Fibroblast of lung (primary cell): ENCODE measurements around the gene IL1B. TPM values are rescaled to one million over a fixed set of nuclear protein-coding genes. Genes with fewer than 3 reads are reported as not detected.

Experiments
- DNase-seq, 2 donors: peaks; one replicate each; pipeline versions ENCODE4 v3.0.0 to v3.0.0-alpha.2; 2010; ENCODE audit warnings: low read depth in 2 of 2
- H2AFZ ChIP-seq: 2 replicates; pipeline ENCODE4 v1.5.1; 2012; ENCODE audit warnings: low read length, control low read depth, inconsistent platforms
- H3K27ac ChIP-seq: 2 replicates; pipeline ENCODE4 v1.5.1; 2011; ENCODE audit warnings: low read length, control low read depth; ENCODE audit not compliant: insufficient read depth
- H3K27me3 ChIP-seq: 2 replicates; pipeline ENCODE4 v1.5.1; 2011; ENCODE audit warnings: mild to moderate bottlenecking, low read length; ENCODE audit not compliant: control insufficient read depth, insufficient read depth
- H3K36me3 ChIP-seq: 2 replicates; pipeline ENCODE4 v1.5.1; 2011; ENCODE audit warnings: low read length; ENCODE audit not compliant: control insufficient read depth, insufficient read depth
- H3K4me1 ChIP-seq: 2 replicates; pipeline ENCODE4 v1.5.1; 2011; ENCODE audit warnings: low read length; ENCODE audit not compliant: control insufficient read depth, insufficient read depth; ENCODE audit errors: extremely low read depth
- H3K4me2 ChIP-seq: 2 replicates; pipeline ENCODE4 v1.5.1; 2011; ENCODE audit warnings: low read length, control low read depth; ENCODE audit not compliant: insufficient read depth; ENCODE audit errors: extremely low read depth
- H3K4me3 ChIP-seq, 4 experiments: fragments of 200-600 bp in 1 of 4; sonication (generic) in 1 of 4; replicated peaks in 1 of 4; 2 replicates each; pipeline ENCODE4 v1.5.1; 2011 to 2016; ENCODE audit warnings: low read length in 4 of 4, low read depth in 3 of 4, mild to moderate bottlenecking in 3 of 4, control low read depth in 2 of 4, inconsistent platforms in 1 of 4, mixed read lengths in 1 of 4; ENCODE audit not compliant: insufficient read depth in 1 of 4; ENCODE audit errors: control extremely low read depth in 1 of 4
- H3K79me2 ChIP-seq: 2 replicates; pipeline ENCODE4 v1.5.1; 2012; ENCODE audit warnings: mild to moderate bottlenecking, low read length, inconsistent platforms; ENCODE audit not compliant: control insufficient read depth, insufficient read depth
- H3K9ac ChIP-seq: 2 replicates; pipeline ENCODE4 v1.5.1; 2011; ENCODE audit warnings: mild to moderate bottlenecking, low read length, control low read depth; ENCODE audit not compliant: insufficient read depth
- H3K9me3 ChIP-seq: 2 replicates; pipeline ENCODE4 v1.5.1; 2012; ENCODE audit warnings: low read depth, low read length; ENCODE audit not compliant: control insufficient read depth, insufficient read depth
- H4K20me1 ChIP-seq: 2 replicates; pipeline ENCODE4 v1.5.1; 2011; ENCODE audit warnings: low read length; ENCODE audit not compliant: control insufficient read depth, insufficient read depth; ENCODE audit errors: extremely low read depth
- EZH2 ChIP-seq: IDR thresholded peaks from 2 replicates; pipeline ENCODE4 v1.5.1; 2012; ENCODE audit warnings: low read length, control low read depth, mild to moderate bottlenecking; ENCODE audit errors: missing control alignments
- polyA plus RNA-seq, 2 donors: library from polyadenylated mRNA; depleted of rRNA in 1 of 2; stranded (reverse) in 1 of 2; unstranded in 1 of 2; fragments of >200 nt; gene quantifications; 2 replicates each; pipeline ENCODE4 v1.2.1, GENCODE V29; 2011 to 2012; ENCODE audit warnings: missing spikeins in 1 of 2
- total RNA-seq: library from RNA; depleted of rRNA; stranded (reverse); fragments of >200 nt; gene quantifications from 2 replicates; pipeline ENCODE4 v1.2.1, GENCODE V29; 2014
- TF ChIP-seq, protein P1 (sequence below), 2 donors: IDR thresholded peaks in 1 of 2; conservative IDR thresholded peaks in 1 of 2; 1 replicate in 1 of 2; 2 replicates in 1 of 2; pipeline ENCODE4 v1.5.1; 2011 to 2012; ENCODE audit warnings: low read length in 2 of 2, control low read depth in 1 of 2, inconsistent platforms in 1 of 2, low read depth in 1 of 2, mild to moderate bottlenecking in 1 of 2

IL1B gene
- total and polyA plus RNA-seq, 2 donors (not counting 1 experiment from before 2014, with no cell fraction given) = 0.23 TPM; not detected in 1

DNA sequence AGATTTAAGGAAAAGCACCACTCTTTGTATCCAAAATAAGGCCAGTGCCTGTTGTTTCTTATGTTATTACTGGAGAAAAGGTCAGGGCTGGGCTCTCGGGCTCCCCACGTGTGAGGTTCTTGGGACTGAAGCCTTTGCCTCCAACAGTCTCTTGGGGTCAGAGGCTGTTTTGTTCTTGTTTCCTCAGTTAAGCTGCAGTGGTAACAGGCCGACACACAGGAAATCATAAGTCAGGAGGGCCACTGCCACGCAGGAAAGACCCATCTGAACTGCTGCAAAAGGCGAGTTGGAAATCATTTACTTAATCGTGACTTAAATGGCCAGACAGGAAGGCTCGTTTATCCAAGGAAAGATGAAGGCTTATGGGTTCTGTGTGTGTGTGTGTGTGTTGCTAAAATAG is 44.1 kb upstream of the IL1B start:
- Histone ChIP-seq H2AFZ (no peak overlapping the region), H3K9ac (no peak overlapping the region), H3K9me3 (no peaks in the 10 kb centered on the region)

DNA sequence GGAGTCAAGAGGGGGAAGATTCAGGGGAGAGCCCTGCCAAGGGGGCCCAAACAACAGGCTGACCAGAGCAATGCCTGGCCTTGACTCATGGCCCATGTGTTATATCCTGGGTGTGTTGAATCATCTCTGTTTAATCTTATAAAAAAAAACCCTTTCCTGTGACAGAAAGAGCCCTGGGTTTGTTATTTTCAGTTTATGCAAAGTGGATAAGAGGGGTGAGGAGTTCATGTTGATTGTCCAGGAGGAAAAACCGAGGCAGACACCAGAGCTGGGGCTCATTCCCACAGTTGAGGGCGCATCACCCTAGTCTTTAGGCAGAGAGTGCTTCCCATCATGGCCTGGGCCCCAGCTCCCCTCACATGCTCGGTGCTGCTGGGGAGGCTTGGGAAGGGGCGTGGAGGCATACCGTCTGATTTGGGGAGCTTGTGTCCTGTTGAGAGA is 43.5 kb upstream of the IL1B start:
- Histone ChIP-seq H3K36me3 (no peaks in the 10 kb centered on the region), H3K9ac (no peak overlapping the region), H3K4me2 (no peak overlapping the region), H3K9me3 (no peaks in the 10 kb centered on the region), H3K27me3 (no peaks in the 10 kb centered on the region), H3K4me1 (peaks cover 7% of the 10 kb centered on the region), H2AFZ (no peak overlapping the region), H3K4me3 (no peak overlapping the region), H3K27ac (no peak overlapping the region), H4K20me1 (no peaks in the 10 kb centered on the region), H3K79me2 (no peaks in the 10 kb centered on the region)
- peak; percentile 32 to 80 for DNase-seq
- no peak for TF ChIP-seq EZH2
- TF ChIP-seq, protein P1, sequence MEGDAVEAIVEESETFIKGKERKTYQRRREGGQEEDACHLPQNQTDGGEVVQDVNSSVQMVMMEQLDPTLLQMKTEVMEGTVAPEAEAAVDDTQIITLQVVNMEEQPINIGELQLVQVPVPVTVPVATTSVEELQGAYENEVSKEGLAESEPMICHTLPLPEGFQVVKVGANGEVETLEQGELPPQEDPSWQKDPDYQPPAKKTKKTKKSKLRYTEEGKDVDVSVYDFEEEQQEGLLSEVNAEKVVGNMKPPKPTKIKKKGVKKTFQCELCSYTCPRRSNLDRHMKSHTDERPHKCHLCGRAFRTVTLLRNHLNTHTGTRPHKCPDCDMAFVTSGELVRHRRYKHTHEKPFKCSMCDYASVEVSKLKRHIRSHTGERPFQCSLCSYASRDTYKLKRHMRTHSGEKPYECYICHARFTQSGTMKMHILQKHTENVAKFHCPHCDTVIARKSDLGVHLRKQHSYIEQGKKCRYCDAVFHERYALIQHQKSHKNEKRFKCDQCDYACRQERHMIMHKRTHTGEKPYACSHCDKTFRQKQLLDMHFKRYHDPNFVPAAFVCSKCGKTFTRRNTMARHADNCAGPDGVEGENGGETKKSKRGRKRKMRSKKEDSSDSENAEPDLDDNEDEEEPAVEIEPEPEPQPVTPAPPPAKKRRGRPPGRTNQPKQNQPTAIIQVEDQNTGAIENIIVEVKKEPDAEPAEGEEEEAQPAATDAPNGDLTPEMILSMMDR (conservative IDR thresholded peaks at IDR 0.05 in 1 of 2, IDR thresholded peaks at IDR 0.05 in 1 of 2; ENCODE audit: low read depth in 1 of 2, low read length in 2 of 2) = no peak

More for the DNA sequence above, 44.1 kb upstream of the IL1B start:
- Histone ChIP-seq H3K4me3 (no peak overlapping the region), H3K79me2 (no peaks in the 10 kb centered on the region), H3K36me3 (no peaks in the 10 kb centered on the region), H4K20me1 (no peaks in the 10 kb centered on the region), H3K27ac (no peak overlapping the region), H3K4me1 (peaks cover 7% of the 10 kb centered on the region), H3K27me3 (no peaks in the 10 kb centered on the region), H3K4me2 (no peak overlapping the region)
- no peak for DNase-seq
- no peak for TF ChIP-seq EZH2
- TF ChIP-seq, protein P1 (conservative IDR thresholded peaks at IDR 0.05 in 1 of 2, IDR thresholded peaks at IDR 0.05 in 1 of 2; ENCODE audit: low read depth in 1 of 2, low read length in 2 of 2) = no peak

DNA sequence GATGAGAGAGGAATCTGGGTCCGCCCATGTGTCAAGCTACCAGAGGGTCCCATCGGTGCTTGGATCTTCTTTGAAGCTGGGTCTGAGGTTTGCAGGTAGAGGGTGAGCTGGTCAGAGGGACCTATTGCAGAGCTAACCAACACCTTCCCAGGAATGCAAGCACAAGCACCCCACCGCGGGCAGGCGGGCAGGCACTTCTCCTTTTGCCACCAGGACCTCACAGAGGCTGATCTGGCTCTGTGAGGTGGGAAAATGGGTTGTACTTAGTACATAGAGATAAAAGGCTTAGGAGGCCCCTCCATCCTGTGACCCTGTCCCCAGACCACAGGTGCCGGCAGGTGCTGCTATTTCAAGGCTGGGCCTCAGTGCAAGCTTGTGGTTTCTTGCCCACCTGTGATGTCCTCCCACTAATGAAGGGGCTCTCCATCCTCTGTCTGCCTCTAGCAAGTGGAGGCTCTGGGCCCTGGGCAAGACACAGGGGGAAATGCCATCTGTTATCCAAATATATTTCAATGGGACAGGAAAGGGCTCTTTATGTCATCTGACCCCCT is 43.0 kb upstream of the IL1B start:
- no peak overlapping the region for H3K9ac ChIP-seq
- no peaks in the 10 kb centered on the region for H3K36me3 ChIP-seq
- no peaks in the 10 kb centered on the region for H3K27me3 ChIP-seq
- peaks cover 7% of the 10 kb centered on the region for H3K4me1 ChIP-seq
- H3K9me3 ChIP-seq = no peaks in the 10 kb centered on the region
- H2AFZ ChIP-seq = no peak overlapping the region
- H3K4me2 ChIP-seq = no peak overlapping the region
- H3K27ac ChIP-seq = no peak overlapping the region
- no peak for TF ChIP-seq EZH2
- TF ChIP-seq, protein P1 (conservative IDR thresholded peaks at IDR 0.05 in 1 of 2, IDR thresholded peaks at IDR 0.05 in 1 of 2; ENCODE audit: low read depth in 1 of 2, low read length in 2 of 2) = no peak
- no peaks in the 10 kb centered on the region for H3K79me2 ChIP-seq
- DNase-seq = no peak
- H3K4me3 ChIP-seq = no peak overlapping the region
- no peaks in the 10 kb centered on the region for H4K20me1 ChIP-seq
